NB4 (cell line): ENCODE results near the gene LENG8.

ENCODE experiments used
- DNase-seq: peaks from one replicate; pipeline ENCODE4 v3.0.0; 2010; ENCODE audit warnings: low read depth
- H3K4me3 ChIP-seq: one replicate; pipeline ENCODE4 v1.5.1; 2011; ENCODE audit warnings: mild to moderate bottlenecking, low read depth, low read length, moderate library complexity
- CTCF ChIP-seq: IDR thresholded peaks from one replicate; pipeline ENCODE4 v1.5.1; 2012; ENCODE audit warnings: low read depth, low read length
- MAX ChIP-seq: IDR thresholded peaks from 2 replicates; pipeline ENCODE4 v1.6.1; 2011; ENCODE audit warnings: low read depth, low read length
- MYC ChIP-seq: IDR thresholded peaks from 2 replicates; pipeline ENCODE4 v1.6.1; 2011; ENCODE audit warnings: low read depth, low read length
- POLR2A ChIP-seq: IDR thresholded peaks from 2 replicates; pipeline ENCODE4 v1.6.1; 2011; ENCODE audit warnings: mild to moderate bottlenecking; ENCODE audit not compliant: insufficient read length; ENCODE audit errors: extremely low read depth

Gene LENG8

GRCh38 chr19:54469496-54469934 is 20.5 kb downstream of the LENG8 start:
- H3K4me3 ChIP-seq = no peak overlapping the region
- TF ChIP-seq MAX = no peak
- no peak for TF ChIP-seq MYC
- TF ChIP-seq CTCF = no peak
- TF ChIP-seq POLR2A = no peak
- no peak for DNase-seq

- H3K4me3 ChIP-seq = no peak overlapping the region
- DNase-seq = no peak
- no peak for TF ChIP-seq MYC
- TF ChIP-seq CTCF = no peak
- TF ChIP-seq POLR2A = no peak
- no peak for TF ChIP-seq MAX
Measured at GRCh38 chr19:54470276-54470887, 21.4 kb downstream of the LENG8 start.

GRCh38 chr19:54470991-54471782 is 22.2 kb downstream of the LENG8 start:
- no peak overlapping the region for H3K4me3 ChIP-seq
- DNase-seq = no peak

GRCh38 chr19:54473071-54473891 is 24.3 kb downstream of the LENG8 start, which contains the start of gene CDC42EP5:
TSS of gene CDC42EP5 (minus strand) at chr19:54473296. CDS start at chr19:54465547, 7,749 bp downstream.
- TF ChIP-seq CTCF = no peak
- TF ChIP-seq MYC = no peak
- TF ChIP-seq MAX = no peak
- no peak for TF ChIP-seq POLR2A
- H3K4me3 ChIP-seq = no peak within 1 kb of the TSS
- no peak for DNase-seq

More at GRCh38 chr19:54470991-54471782, 22.2 kb downstream of the LENG8 start:
- TF ChIP-seq MYC (no peak), MAX (no peak), CTCF (no peak), POLR2A (no peak)

- H3K4me3 ChIP-seq = no peak overlapping the region
- TF ChIP-seq MYC (no peak), CTCF (no peak), POLR2A (no peak), MAX (no peak)
Measured at GRCh38 chr19:54473892-54474372, 24.9 kb downstream of the LENG8 start.

More at GRCh38 chr19:54473892-54474372, 24.9 kb downstream of the LENG8 start:
- no peak for DNase-seq
